ENCODE data around the gene EIPR1. TPM values are rescaled to one million over a fixed set of nuclear protein-coding genes. Genes with fewer than 3 reads are reported as not detected.
"Not testable (repeated sequence)": the region's sequence is repeated elsewhere in the genome, so short reads cannot be mapped to it uniquely, and the experiment has no call there.

Gene EIPR1
- total RNA-seq, 2 donors from 2014 or later: 14.1 to 16.3 TPM

- intact Hi-C loops (cut with DNase I): not testable (repeated sequence)
- DNase-seq (ENCODE audit: low spot score): peak; percentile 48
These were observed 93.6 kb downstream of the EIPR1 start for GRCh38 chr2:3283876-3284656.

- intact Hi-C loops (cut with DNase I): no loop called here
- peak; percentile 80 for DNase-seq (ENCODE audit: low spot score)
These were observed 94.4 kb downstream of the EIPR1 start for GRCh38 chr2:3283206-3283605.

- peak; percentile 63 for DNase-seq (ENCODE audit: low spot score)
- intact Hi-C loops (cut with DNase I): no loop called here
These were observed 95.3 kb downstream of the EIPR1 start for GRCh38 chr2:3282056-3282998.

GRCh38 chr2:3280683-3281520 is 96.7 kb downstream of the EIPR1 start:
- intact Hi-C loops (cut with DNase I): no loop called here
- DNase-seq (ENCODE audit: low spot score): peak; percentile 49

GRCh38 chr2:3280197-3280596 is 97.4 kb downstream of the EIPR1 start:
- intact Hi-C loops (cut with DNase I): no loop called here
- DNase-seq (ENCODE audit: low spot score): peak; percentile 48

- peak; percentile 42 for DNase-seq (ENCODE audit: low spot score)
These were observed 98.2 kb downstream of the EIPR1 start for GRCh38 chr2:3279236-3279960.

GRCh38 chr2:3278521-3279218 is 98.9 kb downstream of the EIPR1 start:
- peak; percentile 32 for DNase-seq (ENCODE audit: low spot score)
- intact Hi-C loops (cut with DNase I): no loop called here

More at GRCh38 chr2:3279236-3279960, 98.2 kb downstream of the EIPR1 start:
- intact Hi-C loops (cut with DNase I): no loop called here

GRCh38 chr2:3277748-3278520 is 99.7 kb downstream of the EIPR1 start:
- intact Hi-C loops (cut with DNase I): no loop called here
- peak; percentile 72 for DNase-seq (ENCODE audit: low spot score)

GRCh38 chr2:3277050-3277747 is 100.4 kb downstream of the EIPR1 start:
- peak; percentile 37 for DNase-seq (ENCODE audit: low spot score)
- intact Hi-C loops (cut with DNase I): no loop called here

- intact Hi-C loops (cut with DNase I): loop anchor here in 1 of 2 donors (1.0 kb wide), 1 partner anchor 25 kb away; no protein-coding TSS in a partner anchor
- DNase-seq (ENCODE audit: low spot score): no peak
These were observed 104.9 kb downstream of the EIPR1 start for GRCh38 chr2:3272761-3273160.

GRCh38 chr2:3270095-3270478 is 107.5 kb downstream of the EIPR1 start:
- intact Hi-C loops (cut with DNase I): no loop called here
- DNase-seq (ENCODE audit: low spot score): peak; percentile 51

- intact Hi-C loops (cut with DNase I): loop anchor here in 1 of 2 donors (5.0 kb wide), 1 partner anchor 1658 kb away; no protein-coding TSS in a partner anchor
- no peak for DNase-seq (ENCODE audit: low spot score)
These were observed 108.1 kb downstream of the EIPR1 start for GRCh38 chr2:3269425-3270094.

GRCh38 chr2:3268705-3269029 is 109.0 kb downstream of the EIPR1 start:
- peak; percentile 44 for DNase-seq (ENCODE audit: low spot score)
- intact Hi-C loops (cut with DNase I): loop anchor here in 1 of 2 donors (5.0 kb wide), 1 partner anchor 1659 kb away; no protein-coding TSS in a partner anchor

- intact Hi-C loops (cut with DNase I): loop anchor here in 1 of 2 donors (5.0 kb wide), 1 partner anchor 1659 kb away; no protein-coding TSS in a partner anchor
These were observed 109.5 kb downstream of the EIPR1 start for GRCh38 chr2:3267869-3268704.

More at GRCh38 chr2:3267869-3268704, 109.5 kb downstream of the EIPR1 start:
- DNase-seq (ENCODE audit: low spot score): peak; percentile 58
